GM12865 (cell line): ENCODE data around the gene ABCC8.

Experiments
- DNase-seq: peaks from one replicate; pipeline ENCODE4 v3.0.0; 2010; ENCODE audit warnings: low read depth
- H3K4me3 ChIP-seq: 2 replicates; pipeline ENCODE4 v1.5.1; 2011; ENCODE audit warnings: mild to moderate bottlenecking, low read depth, low read length, control low read depth
- CTCF ChIP-seq: IDR thresholded peaks from 2 replicates; pipeline ENCODE4 v1.5.1; 2011; ENCODE audit warnings: low read length, control low read depth, low read depth, inconsistent platforms; ENCODE audit not compliant: insufficient read depth; ENCODE audit errors: missing control alignments

Gene ABCC8

GRCh38 chr11:17498058-17498457, 21.4 kb upstream of the ABCC8 start:
- TF ChIP-seq CTCF = no peak
- DNase-seq = no peak
- no peak overlapping the region for H3K4me3 ChIP-seq

- DNase-seq = no peak
- no peak overlapping the region for H3K4me3 ChIP-seq
- TF ChIP-seq CTCF = no peak
Observed at GRCh38 chr11:17496406-17496805, 19.8 kb upstream of the ABCC8 start.

GRCh38 chr11:17494019-17494418, 17.4 kb upstream of the ABCC8 start:
- H3K4me3 ChIP-seq = no peak overlapping the region
- no peak for TF ChIP-seq CTCF
- no peak for DNase-seq

- no peak for TF ChIP-seq CTCF
- no peak overlapping the region for H3K4me3 ChIP-seq
- no peak for DNase-seq
Observed at GRCh38 chr11:17490938-17491337, 14.3 kb upstream of the ABCC8 start.

- H3K4me3 ChIP-seq = no peak overlapping the region
- TF ChIP-seq CTCF = no peak
- no peak for DNase-seq
Observed at GRCh38 chr11:17490232-17490631, 13.6 kb upstream of the ABCC8 start.

- no peak overlapping the region for H3K4me3 ChIP-seq
- DNase-seq = no peak
- no peak for TF ChIP-seq CTCF
Observed at GRCh38 chr11:17489751-17490150, 13.1 kb upstream of the ABCC8 start.

- TF ChIP-seq CTCF = no peak
- no peak for DNase-seq
- H3K4me3 ChIP-seq = no peak overlapping the region
Observed at GRCh38 chr11:17488563-17488962, 11.9 kb upstream of the ABCC8 start.
